Activated naive CD4-positive, alpha-beta T cell treated with anti-CD3 and anti-CD28 coated beads, Interleukin-2, amount 50 U/mL, for 24 hours (primary cell): ENCODE measurements around the gene TFPI.

Experiments
- H3K27ac Mint-ChIP-seq: one replicate; pipeline ENCODE4 v1.8.0; 2021; ENCODE audit warnings: mild to moderate bottlenecking, mixed read lengths
- H3K27me3 Mint-ChIP-seq: one replicate; pipeline ENCODE4 v1.8.0; 2021; ENCODE audit warnings: mixed read lengths
- H3K36me3 Mint-ChIP-seq: one replicate; pipeline ENCODE4 v1.8.0; 2021; ENCODE audit warnings: mixed read lengths
- H3K4me1 Mint-ChIP-seq: one replicate; pipeline ENCODE4 v1.8.0; 2021; ENCODE audit warnings: mixed read lengths
- H3K4me3 Mint-ChIP-seq: one replicate; pipeline ENCODE4 v1.8.0; 2021; ENCODE audit warnings: mild to moderate bottlenecking, mixed read lengths
- H3K9me3 Mint-ChIP-seq: one replicate; pipeline ENCODE4 v1.8.0; 2021; ENCODE audit warnings: mixed read lengths

The TFPI gene

DNA sequence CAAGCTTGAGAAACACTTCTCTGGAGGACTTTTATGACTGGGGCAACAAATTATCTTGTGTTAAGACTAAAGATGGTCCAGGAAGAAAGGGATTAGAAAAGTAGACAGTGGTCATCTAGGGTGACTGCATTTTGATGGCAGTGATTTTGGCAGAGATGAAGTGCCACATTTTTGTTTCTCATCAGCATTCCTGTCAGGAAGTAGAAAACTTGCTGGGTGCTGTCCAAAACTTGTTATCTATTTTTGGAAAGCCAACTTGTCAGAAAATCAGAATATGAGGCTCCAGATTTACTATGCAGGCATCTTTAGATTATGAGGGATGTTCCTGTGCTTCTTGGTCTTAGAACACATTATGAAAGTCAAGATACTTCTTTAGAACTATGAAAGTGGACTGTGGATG, 77.2 kb downstream of the TFPI start:
- H3K4me3 Mint-ChIP-seq: no peak overlapping the region
- H3K36me3 Mint-ChIP-seq: no peaks in the 10 kb centered on the region
- no peak overlapping the region for H3K27ac Mint-ChIP-seq
- no peaks in the 10 kb centered on the region for H3K4me1 Mint-ChIP-seq
- H3K9me3 Mint-ChIP-seq: no peaks in the 10 kb centered on the region
- no peaks in the 10 kb centered on the region for H3K27me3 Mint-ChIP-seq

- Mint-ChIP-seq H3K4me1 (no peaks in the 10 kb centered on the region), H3K27ac (no peak overlapping the region), H3K4me3 (no peak overlapping the region), H3K27me3 (no peaks in the 10 kb centered on the region), H3K36me3 (no peaks in the 10 kb centered on the region), H3K9me3 (no peaks in the 10 kb centered on the region)
These were observed 78.6 kb downstream of the TFPI start for GRCh38 chr2:187475499-187476248.

GRCh38 chr2:187470698-187471097, 83.5 kb downstream of the TFPI start:
- H3K27ac Mint-ChIP-seq: no peak overlapping the region
- no peaks in the 10 kb centered on the region for H3K9me3 Mint-ChIP-seq
- no peaks in the 10 kb centered on the region for H3K4me1 Mint-ChIP-seq
- no peaks in the 10 kb centered on the region for H3K27me3 Mint-ChIP-seq
- no peak overlapping the region for H3K4me3 Mint-ChIP-seq
- no peaks in the 10 kb centered on the region for H3K36me3 Mint-ChIP-seq

DNA sequence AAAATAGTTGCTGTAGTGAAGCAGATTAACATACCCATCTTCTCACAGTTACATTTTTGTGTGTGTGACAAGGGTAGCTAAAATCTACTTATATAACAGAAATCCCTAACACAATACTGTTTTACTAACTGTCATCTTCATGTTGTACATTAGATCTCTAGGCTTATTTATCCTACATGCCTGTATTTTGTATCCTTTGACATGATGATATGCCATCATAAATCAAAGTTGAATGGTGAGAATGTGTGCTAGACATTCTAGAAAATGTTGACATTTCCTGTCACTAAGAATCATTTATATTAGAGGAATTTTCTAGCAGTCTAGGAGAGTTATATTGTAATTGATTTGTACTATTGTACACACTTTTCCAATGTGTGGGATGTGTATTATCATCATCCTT, 84.7 kb downstream of the TFPI start:
- Mint-ChIP-seq H3K27me3 (no peaks in the 10 kb centered on the region), H3K4me1 (no peaks in the 10 kb centered on the region), H3K4me3 (no peak overlapping the region), H3K9me3 (no peaks in the 10 kb centered on the region), H3K27ac (no peak overlapping the region), H3K36me3 (no peaks in the 10 kb centered on the region)

- Mint-ChIP-seq H3K4me3 (no peak overlapping the region), H3K36me3 (no peaks in the 10 kb centered on the region), H3K27ac (no peak overlapping the region), H3K9me3 (no peaks in the 10 kb centered on the region), H3K4me1 (no peaks in the 10 kb centered on the region), H3K27me3 (no peaks in the 10 kb centered on the region)
These were observed 86.0 kb downstream of the TFPI start for GRCh38 chr2:187468262-187468661.

GRCh38 chr2:187466129-187466792, 88.0 kb downstream of the TFPI start:
- H3K4me3 Mint-ChIP-seq: no peak overlapping the region
- H3K27me3 Mint-ChIP-seq: no peaks in the 10 kb centered on the region
- H3K27ac Mint-ChIP-seq: no peak overlapping the region
- H3K9me3 Mint-ChIP-seq: no peaks in the 10 kb centered on the region
- H3K36me3 Mint-ChIP-seq: no peaks in the 10 kb centered on the region
- no peaks in the 10 kb centered on the region for H3K4me1 Mint-ChIP-seq

DNA sequence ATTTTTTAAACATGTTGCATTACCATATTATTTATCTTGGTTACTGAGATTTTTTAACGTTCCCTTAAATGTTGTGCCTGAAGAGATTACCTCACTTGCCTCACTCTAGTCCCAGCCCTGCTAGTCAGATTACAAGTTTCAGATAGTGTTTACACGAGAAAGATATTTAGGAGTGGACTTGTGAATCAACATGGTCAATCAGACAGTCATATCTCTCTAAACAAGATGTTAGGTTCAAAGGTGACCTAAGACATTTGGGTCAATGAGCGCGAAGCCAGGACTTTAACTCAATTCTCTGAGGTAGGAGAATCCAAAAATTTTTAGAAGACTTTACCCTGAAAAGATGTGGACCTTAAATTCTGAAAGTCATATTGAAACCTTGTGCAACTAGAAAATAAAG, 91.4 kb downstream of the TFPI start:
- H3K36me3 Mint-ChIP-seq: no peaks in the 10 kb centered on the region
- H3K4me1 Mint-ChIP-seq: no peaks in the 10 kb centered on the region
- H3K9me3 Mint-ChIP-seq: no peaks in the 10 kb centered on the region
- no peak overlapping the region for H3K27ac Mint-ChIP-seq
- no peak overlapping the region for H3K4me3 Mint-ChIP-seq
- no peaks in the 10 kb centered on the region for H3K27me3 Mint-ChIP-seq

DNA sequence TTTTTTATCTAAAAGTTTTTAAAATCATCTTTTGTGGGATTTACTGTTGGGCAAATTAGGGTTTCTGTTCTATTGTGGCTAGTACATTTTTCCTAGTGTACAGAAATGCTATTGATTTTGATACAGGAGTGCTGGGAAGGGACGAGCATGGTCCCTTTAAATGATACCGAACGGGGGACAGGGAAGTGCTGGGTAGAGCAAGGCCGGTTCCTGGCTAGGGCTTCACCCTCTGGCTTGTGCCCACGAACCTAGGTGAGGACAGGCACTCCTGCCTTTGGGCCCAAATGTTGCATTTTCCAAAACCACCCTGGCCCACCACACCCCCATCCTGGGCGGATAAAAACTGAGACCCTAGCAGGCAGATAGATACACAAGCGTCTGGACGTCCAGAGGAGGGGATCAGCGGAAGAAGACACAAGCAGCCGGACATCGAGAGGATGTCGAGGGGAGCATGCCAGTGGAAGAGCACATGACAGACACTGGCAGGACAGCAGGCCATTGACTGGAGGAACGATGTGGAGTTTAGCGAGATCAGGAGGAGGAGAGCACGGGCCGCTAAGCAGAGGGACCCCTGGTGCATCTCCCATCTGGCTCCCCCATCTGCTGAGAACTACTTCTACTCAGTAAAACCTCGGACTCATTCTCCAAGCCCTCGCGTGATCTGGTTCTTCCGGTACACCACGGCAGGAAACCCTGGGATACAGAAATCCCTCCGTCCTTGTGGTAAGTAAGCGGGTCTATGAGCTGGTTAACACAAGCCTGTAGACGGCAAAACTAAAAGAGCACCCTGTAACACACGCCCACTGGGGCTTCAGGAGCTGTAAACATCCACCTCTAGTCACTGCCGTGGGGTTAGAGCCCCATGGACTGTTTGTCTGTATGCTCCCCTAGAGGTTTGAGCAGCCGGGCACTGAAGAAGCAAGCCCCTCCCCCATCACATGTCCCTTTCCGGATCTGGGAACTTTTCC, 92.7 kb downstream of the TFPI start:
- Mint-ChIP-seq H3K27ac (no peak overlapping the region), H3K36me3 (no peaks in the 10 kb centered on the region), H3K4me1 (no peaks in the 10 kb centered on the region), H3K27me3 (no peaks in the 10 kb centered on the region), H3K9me3 (no peaks in the 10 kb centered on the region), H3K4me3 (no peak overlapping the region)

GRCh38 chr2:187459256-187459655, 95.0 kb downstream of the TFPI start:
- Mint-ChIP-seq H3K4me3 (no peak overlapping the region), H3K36me3 (no peaks in the 10 kb centered on the region), H3K27me3 (no peaks in the 10 kb centered on the region), H3K4me1 (no peaks in the 10 kb centered on the region), H3K9me3 (no peaks in the 10 kb centered on the region), H3K27ac (no peak overlapping the region)

GRCh38 chr2:187453078-187453641, 101.1 kb downstream of the TFPI start:
- Mint-ChIP-seq H3K4me1 (peaks cover 6% of the 10 kb centered on the region), H3K36me3 (no peaks in the 10 kb centered on the region), H3K4me3 (no peak overlapping the region), H3K27ac (no peak overlapping the region), H3K9me3 (no peaks in the 10 kb centered on the region), H3K27me3 (no peaks in the 10 kb centered on the region)

GRCh38 chr2:187451510-187451909, 102.7 kb downstream of the TFPI start:
- Mint-ChIP-seq H3K27ac (no peak overlapping the region), H3K4me3 (no peak overlapping the region), H3K36me3 (no peaks in the 10 kb centered on the region), H3K27me3 (no peaks in the 10 kb centered on the region), H3K9me3 (no peaks in the 10 kb centered on the region), H3K4me1 (peaks cover 9% of the 10 kb centered on the region)

- Mint-ChIP-seq H3K36me3 (no peaks in the 10 kb centered on the region), H3K4me3 (peak overlapping the region; percentile 33), H3K27me3 (no peaks in the 10 kb centered on the region), H3K9me3 (no peaks in the 10 kb centered on the region), H3K4me1 (peaks cover 9% of the 10 kb centered on the region), H3K27ac (no peak overlapping the region)
These were observed 106.9 kb downstream of the TFPI start for GRCh38 chr2:187447336-187447735.

GRCh38 chr2:187446711-187447110, 107.5 kb downstream of the TFPI start:
- no peaks in the 10 kb centered on the region for H3K27me3 Mint-ChIP-seq
- H3K9me3 Mint-ChIP-seq: no peaks in the 10 kb centered on the region
- H3K36me3 Mint-ChIP-seq: no peaks in the 10 kb centered on the region
- H3K4me3 Mint-ChIP-seq: no peak overlapping the region
- peaks cover 9% of the 10 kb centered on the region for H3K4me1 Mint-ChIP-seq
- H3K27ac Mint-ChIP-seq: no peak overlapping the region

GRCh38 chr2:187445051-187445450, 109.2 kb downstream of the TFPI start:
- Mint-ChIP-seq H3K36me3 (no peaks in the 10 kb centered on the region), H3K9me3 (no peaks in the 10 kb centered on the region), H3K4me3 (no peak overlapping the region), H3K27ac (no peak overlapping the region), H3K4me1 (peaks cover 9% of the 10 kb centered on the region), H3K27me3 (no peaks in the 10 kb centered on the region)

- H3K4me3 Mint-ChIP-seq: no peak overlapping the region
- no peaks in the 10 kb centered on the region for H3K27me3 Mint-ChIP-seq
- no peaks in the 10 kb centered on the region for H3K36me3 Mint-ChIP-seq
- no peaks in the 10 kb centered on the region for H3K4me1 Mint-ChIP-seq
- H3K27ac Mint-ChIP-seq: no peak overlapping the region
- no peaks in the 10 kb centered on the region for H3K9me3 Mint-ChIP-seq
These were observed 111.5 kb downstream of the TFPI start for GRCh38 chr2:187442778-187443177.
